Endodermal cell (in vitro differentiated cells): ENCODE data around the gene ZNF692. TPM values are rescaled to one million over a fixed set of nuclear protein-coding genes. Genes with fewer than 3 reads are reported as not detected.

ENCODE experiments used
- DNase-seq: peaks from one replicate; pipeline ENCODE4 v3.0.0-alpha.2; 2017
- H3K27ac ChIP-seq: 2 replicates; pipeline ENCODE4 v1.5.1; 2013; ENCODE audit warnings: mild to moderate bottlenecking, low read depth, low read length, moderate library complexity
- H3K27me3 ChIP-seq: 2 replicates; pipeline ENCODE4 v1.6.1; 2013; ENCODE audit warnings: mild to moderate bottlenecking, low read length, moderate library complexity; ENCODE audit not compliant: insufficient read depth, control insufficient read depth, poor library complexity, severe bottlenecking
- H3K36me3 ChIP-seq: 2 replicates; pipeline ENCODE4 v1.7.0; 2013; ENCODE audit warnings: mild to moderate bottlenecking, low read length, moderate library complexity; ENCODE audit not compliant: control insufficient read depth, insufficient read depth
- H3K4me1 ChIP-seq: one replicate; pipeline ENCODE4 v1.7.0; 2013; ENCODE audit warnings: low read length; ENCODE audit not compliant: control insufficient read depth, insufficient read depth
- H3K4me3 ChIP-seq: 2 replicates; pipeline ENCODE4 v1.5.1; 2013; ENCODE audit warnings: mild to moderate bottlenecking, low read length, moderate library complexity
- H3K9ac ChIP-seq: 2 replicates; pipeline ENCODE4 v1.6.1; 2013; ENCODE audit warnings: mild to moderate bottlenecking, low read length, moderate library complexity; ENCODE audit not compliant: poor library complexity, severe bottlenecking; ENCODE audit errors: extremely low read depth
- H3K9me3 ChIP-seq: 2 replicates; pipeline ENCODE4 v1.6.1; 2013; ENCODE audit warnings: mild to moderate bottlenecking, low read length, moderate library complexity; ENCODE audit not compliant: control insufficient read depth
- H3K27ac Mint-ChIP-seq: 2 replicates; pipeline ENCODE4 v1.8.0; 2020; ENCODE audit warnings: mixed read lengths
- H3K27me3 Mint-ChIP-seq: 2 replicates; pipeline ENCODE4 v1.8.0; 2021; ENCODE audit warnings: mild to moderate bottlenecking, mixed read lengths; ENCODE audit not compliant: insufficient read depth
- H3K36me3 Mint-ChIP-seq: 2 replicates; pipeline ENCODE4 v1.8.0; 2020; ENCODE audit warnings: low read depth, mixed read lengths
- H3K4me1 Mint-ChIP-seq: 2 replicates; pipeline ENCODE4 v1.8.0; 2020; ENCODE audit warnings: mixed read lengths
- H3K4me3 Mint-ChIP-seq: 2 replicates; pipeline ENCODE4 v1.8.0; 2020; ENCODE audit warnings: mild to moderate bottlenecking, moderate library complexity, mixed read lengths
- H3K9me3 Mint-ChIP-seq: 2 replicates; pipeline ENCODE4 v1.8.0; 2020; ENCODE audit warnings: mild to moderate bottlenecking, mixed read lengths
- CTCF ChIP-seq: fragments of 200-600 bp; sonication (generic); conservative IDR thresholded peaks from 2 replicates; pipeline ENCODE4 v1.5.0; 2021; ENCODE audit warnings: antibody characterized with exemption, mild to moderate bottlenecking
- WGBS, 2 experiments: methylation state at CpG; one replicate each; pipeline versions ENCODE4 v1.1.5 to v1.1.7; 2013; ENCODE audit warnings: missing lambda C conversion rate in 2 of 2, mixed read lengths in 1 of 2; ENCODE audit not compliant: insufficient coverage in 1 of 2, insufficient read length in 1 of 2; 5-methylcytosine and 5-hydroxymethylcytosine counted together
- total RNA-seq, 2 donors: library from RNA; stranded (reverse); fragmentation: NEBNext Ultra II Directional in 1 of 2; extraction: Animal tissue kit (Norgen Biotek cat#: 25700) in 1 of 2; gene quantifications; 2 replicates in 1 of 2; 3 replicates in 1 of 2; pipeline ENCODE4 v1.2.1, GENCODE V29; 2021

ZNF692 gene
- total RNA-seq, 2 donors from 2014 or later, result 47.6 to 50.3 TPM

- no peak for DNase-seq
- H3K4me3 ChIP-seq, result no peak overlapping the region
- no peak overlapping the region for H3K9ac ChIP-seq
- H3K36me3 ChIP-seq, result peaks cover 43% of the 10 kb centered on the region
- Mint-ChIP-seq H3K36me3 (peaks cover 35% of the 10 kb centered on the region), H3K4me3 (no peak overlapping the region), H3K9me3 (no peaks in the 10 kb centered on the region), H3K4me1 (peaks cover 21% of the 10 kb centered on the region), H3K27me3 (no peaks in the 10 kb centered on the region), H3K27ac (peak overlapping the region; percentile 48)
- WGBS, 2 experiments, result 92 to 94% methylated on average over 9 to 15 of the region's 15 CpGs
- H3K9me3 ChIP-seq, result no peaks in the 10 kb centered on the region
- H3K27me3 ChIP-seq, result no peaks in the 10 kb centered on the region
- H3K27ac ChIP-seq, result no peak overlapping the region
- no peak for TF ChIP-seq CTCF
- H3K4me1 ChIP-seq, result peaks cover 5% of the 10 kb centered on the region
Measured at GRCh38 chr1:248822148-248823032, 36.5 kb downstream of the ZNF692 start.

- no peaks in the 10 kb centered on the region for H3K9me3 ChIP-seq
- H3K4me3 ChIP-seq, result no peak overlapping the region
- DNase-seq, result no peak
- Mint-ChIP-seq H3K4me1 (peaks cover 18% of the 10 kb centered on the region), H3K36me3 (peaks cover 40% of the 10 kb centered on the region), H3K27ac (peak overlapping the region; percentile 48), H3K9me3 (no peaks in the 10 kb centered on the region), H3K27me3 (no peaks in the 10 kb centered on the region), H3K4me3 (no peak overlapping the region)
- no peaks in the 10 kb centered on the region for H3K27me3 ChIP-seq
- H3K36me3 ChIP-seq, result peaks cover 48% of the 10 kb centered on the region
- WGBS, 2 experiments, result 92 to 96% methylated on average over 5 to 7 of the region's 7 CpGs
- no peak for TF ChIP-seq CTCF
- no peak overlapping the region for H3K27ac ChIP-seq
- H3K4me1 ChIP-seq, result peaks cover 3% of the 10 kb centered on the region
- H3K9ac ChIP-seq, result no peak overlapping the region
Measured at GRCh38 chr1:248821641-248822040, 37.2 kb downstream of the ZNF692 start.

GRCh38 chr1:248821101-248821500 is 37.8 kb downstream of the ZNF692 start:
- peaks cover 46% of the 10 kb centered on the region for H3K36me3 Mint-ChIP-seq
- peak overlapping the region; percentile 30 for H3K27ac Mint-ChIP-seq
- H3K4me3 ChIP-seq, result no peak overlapping the region

More at GRCh38 chr1:248821101-248821500, 37.8 kb downstream of the ZNF692 start:
- 88 to 90% methylated on average over 3 of the region's 3 CpGs for WGBS, 2 experiments
- no peak for TF ChIP-seq CTCF
- no peaks in the 10 kb centered on the region for H3K27me3 ChIP-seq
- Mint-ChIP-seq H3K4me1 (peaks cover 17% of the 10 kb centered on the region), H3K4me3 (no peak overlapping the region), H3K9me3 (no peaks in the 10 kb centered on the region), H3K27me3 (no peaks in the 10 kb centered on the region)
- no peaks in the 10 kb centered on the region for H3K9me3 ChIP-seq
- H3K4me1 ChIP-seq, result peaks cover 3% of the 10 kb centered on the region
- no peak for DNase-seq
- no peak overlapping the region for H3K27ac ChIP-seq
- peaks cover 53% of the 10 kb centered on the region for H3K36me3 ChIP-seq
- H3K9ac ChIP-seq, result no peak overlapping the region
